Smooth muscle cell (in vitro differentiated cells): ENCODE data around the gene IL12RB1. TPM values are rescaled to one million over a fixed set of nuclear protein-coding genes. Genes with fewer than 3 reads are reported as not detected.

Source experiments
- DNase-seq: peaks from one replicate; lab custom pipeline; 2025; ENCODE audit not compliant: unreplicated experiment; lab: John Stamatoyannopoulos, UW
- H2AFZ ChIP-seq: fragments of 200-600 bp; sonication (generic); 2 replicates; pipeline ENCODE4 v1.6.0; 2016; ENCODE audit warnings: antibody characterized with exemption, low read depth, mild to moderate bottlenecking
- H3F3A ChIP-seq: fragments of 200-600 bp; sonication (generic); 2 replicates; pipeline ENCODE4 v1.6.0; 2017; ENCODE audit warnings: antibody characterized with exemption, low read depth
- H3K27ac ChIP-seq: fragments of 200-600 bp; sonication (generic); 2 replicates; pipeline ENCODE4 v1.5.1; 2016; ENCODE audit warnings: low read depth, mild to moderate bottlenecking
- H3K27me3 ChIP-seq: fragments of 200-600 bp; sonication (generic); 2 replicates; pipeline ENCODE4 v1.6.1; 2016; ENCODE audit warnings: low read depth, mild to moderate bottlenecking
- H3K36me3 ChIP-seq: fragments of 200-600 bp; sonication (generic); 2 replicates; pipeline ENCODE4 v1.5.1; 2016; ENCODE audit warnings: low read depth
- H3K4me1 ChIP-seq: fragments of 200-600 bp; sonication (generic); 2 replicates; pipeline ENCODE4 v1.5.1; 2016; ENCODE audit warnings: low read depth
- H3K4me2 ChIP-seq: fragments of 200-600 bp; sonication (generic); 2 replicates; pipeline ENCODE4 v1.6.0; 2016; ENCODE audit warnings: mild to moderate bottlenecking
- H3K4me3 ChIP-seq: fragments of 200-600 bp; sonication (generic); 2 replicates; pipeline ENCODE4 v1.5.1; 2016; ENCODE audit warnings: mild to moderate bottlenecking
- H3K79me2 ChIP-seq: fragments of 200-600 bp; sonication (generic); 2 replicates; pipeline ENCODE4 v1.6.0; 2016; ENCODE audit warnings: low read depth, mild to moderate bottlenecking
- H3K9ac ChIP-seq: fragments of 200-600 bp; sonication (generic); 2 replicates; pipeline ENCODE4 v1.6.0; 2016; ENCODE audit warnings: low read depth
- H3K9me3 ChIP-seq: fragments of 200-600 bp; sonication (generic); replicated peaks from 2 replicates; pipeline ENCODE4 v1.5.1; 2016; ENCODE audit warnings: low read depth
- H4K20me1 ChIP-seq: fragments of 200-600 bp; sonication (generic); 2 replicates; pipeline ENCODE4 v1.6.0; 2016; ENCODE audit warnings: low read depth
- WGBS: methylation state at CpG from one replicate; pipeline ENCODE4 v1.1.7; 2016; ENCODE audit warnings: low lambda C conversion rate; 5-methylcytosine and 5-hydroxymethylcytosine counted together
- polyA plus RNA-seq: library from polyadenylated mRNA; unstranded; fragments of >200 nt; fragmentation: Nextera tagmentation; extraction: Ambion mirVana; gene quantifications from 2 replicates; pipeline ENCODE4 v1.2.1, GENCODE V29; 2016
- total RNA-seq: library from RNA; depleted of rRNA; stranded (reverse); fragments of >200 nt; gene quantifications from 2 replicates; pipeline ENCODE4 v1.2.3, GENCODE V29; 2014
- TF ChIP-seq, protein P1 (sequence below): fragments of 200-600 bp; sonication (generic); IDR thresholded peaks from 2 replicates; pipeline ENCODE4 v1.5.1; 2017; ENCODE audit warnings: borderline replicate concordance, mild to moderate bottlenecking, antibody characterized with exemption; ENCODE audit not compliant: insufficient read depth, poor library complexity, severe bottlenecking

Gene IL12RB1
- total and polyA plus RNA-seq, 2 experiments from 2014 or later = not detected

DNA sequence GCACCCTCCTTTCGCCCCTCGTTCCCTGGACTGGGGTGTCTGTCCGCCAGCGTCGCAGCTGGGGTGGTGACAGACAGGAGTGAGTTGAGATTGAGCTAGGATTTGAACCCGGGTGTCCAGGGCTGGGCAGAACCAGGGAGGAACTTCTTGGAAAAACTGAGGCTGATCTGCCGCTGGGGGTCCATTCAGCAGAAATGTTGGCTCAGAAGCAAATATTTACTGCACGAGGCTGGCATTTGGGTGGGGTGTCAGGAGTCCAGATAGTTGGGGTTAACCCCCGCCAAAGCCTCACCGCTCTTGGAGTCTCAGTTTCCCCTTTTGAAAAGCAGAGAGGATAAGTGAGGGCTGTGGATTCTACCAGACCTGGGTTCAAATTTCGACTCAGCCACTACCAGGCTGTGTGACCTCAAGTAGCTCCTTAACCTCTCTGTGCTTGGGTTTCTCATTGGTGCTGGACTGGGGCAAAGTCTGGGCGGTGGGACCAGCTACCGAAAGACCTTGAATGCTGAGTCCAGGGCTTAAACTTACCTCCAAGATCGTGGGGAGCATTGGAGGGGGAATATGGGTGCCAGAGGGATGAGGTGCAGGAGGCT lies 31.8 kb upstream of the IL12RB1 start:
- 48% methylated on average over 14 of the region's 14 CpGs for WGBS
- Histone ChIP-seq H3K4me2 (peak overlapping the region; percentile 96), H3K27me3 (no peaks in the 10 kb centered on the region), H2AFZ (peak overlapping the region; percentile 86), H3K27ac (no peak overlapping the region), H3K9me3 (no peaks in the 10 kb centered on the region), H3F3A (peaks cover 3% of the 10 kb centered on the region), H3K79me2 (no peaks in the 10 kb centered on the region), H3K36me3 (no peaks in the 10 kb centered on the region), H3K4me1 (peaks cover 6% of the 10 kb centered on the region), H3K4me3 (peak overlapping the region; percentile 88), H3K9ac (peak overlapping the region; percentile 74), H4K20me1 (peaks cover 13% of the 10 kb centered on the region)
- no peak for DNase-seq
- TF ChIP-seq, protein P1, sequence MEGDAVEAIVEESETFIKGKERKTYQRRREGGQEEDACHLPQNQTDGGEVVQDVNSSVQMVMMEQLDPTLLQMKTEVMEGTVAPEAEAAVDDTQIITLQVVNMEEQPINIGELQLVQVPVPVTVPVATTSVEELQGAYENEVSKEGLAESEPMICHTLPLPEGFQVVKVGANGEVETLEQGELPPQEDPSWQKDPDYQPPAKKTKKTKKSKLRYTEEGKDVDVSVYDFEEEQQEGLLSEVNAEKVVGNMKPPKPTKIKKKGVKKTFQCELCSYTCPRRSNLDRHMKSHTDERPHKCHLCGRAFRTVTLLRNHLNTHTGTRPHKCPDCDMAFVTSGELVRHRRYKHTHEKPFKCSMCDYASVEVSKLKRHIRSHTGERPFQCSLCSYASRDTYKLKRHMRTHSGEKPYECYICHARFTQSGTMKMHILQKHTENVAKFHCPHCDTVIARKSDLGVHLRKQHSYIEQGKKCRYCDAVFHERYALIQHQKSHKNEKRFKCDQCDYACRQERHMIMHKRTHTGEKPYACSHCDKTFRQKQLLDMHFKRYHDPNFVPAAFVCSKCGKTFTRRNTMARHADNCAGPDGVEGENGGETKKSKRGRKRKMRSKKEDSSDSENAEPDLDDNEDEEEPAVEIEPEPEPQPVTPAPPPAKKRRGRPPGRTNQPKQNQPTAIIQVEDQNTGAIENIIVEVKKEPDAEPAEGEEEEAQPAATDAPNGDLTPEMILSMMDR = no peak

DNA sequence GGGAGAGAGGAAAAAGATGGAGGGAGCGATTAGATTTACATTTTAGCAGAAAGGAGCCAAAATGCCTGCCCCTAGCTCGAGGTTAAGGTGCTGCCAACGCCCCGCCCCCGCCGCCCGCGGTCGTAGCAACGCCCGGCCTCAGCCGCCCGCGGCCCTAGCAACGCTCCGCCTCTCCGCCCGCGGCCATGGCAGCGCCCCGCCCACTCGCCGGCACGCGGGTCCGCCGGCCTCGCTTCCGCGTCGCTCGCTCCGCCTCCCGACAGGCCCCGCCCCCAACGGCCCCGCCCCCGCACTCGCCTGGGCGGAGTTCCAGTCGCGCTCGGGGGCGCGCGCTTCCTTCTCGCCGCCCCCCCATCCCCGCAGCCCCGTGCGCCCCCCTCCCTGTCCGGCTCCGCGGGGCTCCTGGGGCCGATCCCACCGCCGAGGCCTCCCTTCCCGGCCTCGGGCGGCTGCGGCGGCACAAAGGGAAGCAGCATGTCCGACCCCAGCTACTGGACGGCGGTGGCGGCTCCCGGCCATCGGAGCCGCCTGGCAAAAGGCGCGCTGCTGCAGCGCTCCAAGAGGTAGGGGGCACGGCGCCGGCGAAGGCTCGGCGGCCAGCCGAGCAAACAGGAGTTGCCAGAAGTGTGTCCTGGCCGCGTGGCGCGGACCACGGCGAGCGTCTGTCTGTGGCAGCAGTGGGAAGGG lies 31.1 kb upstream of the IL12RB1 start:
- Histone ChIP-seq H3K4me3 (peak overlapping the region; percentile 88), H3K4me2 (peak overlapping the region; percentile 96), H3K9ac (peak overlapping the region; percentile 74), H3K36me3 (no peaks in the 10 kb centered on the region), H3K4me1 (peaks cover 6% of the 10 kb centered on the region), H4K20me1 (peaks cover 13% of the 10 kb centered on the region), H3K27me3 (no peaks in the 10 kb centered on the region), H3K9me3 (no peaks in the 10 kb centered on the region), H3K27ac (no peak overlapping the region), H3K79me2 (no peaks in the 10 kb centered on the region), H2AFZ (peak overlapping the region; percentile 86), H3F3A (peaks cover 3% of the 10 kb centered on the region)
- TF ChIP-seq, protein P1 = no peak
- peak; percentile 88 for DNase-seq
- WGBS = 2% methylated on average over 33 of the region's 86 CpGs

DNA sequence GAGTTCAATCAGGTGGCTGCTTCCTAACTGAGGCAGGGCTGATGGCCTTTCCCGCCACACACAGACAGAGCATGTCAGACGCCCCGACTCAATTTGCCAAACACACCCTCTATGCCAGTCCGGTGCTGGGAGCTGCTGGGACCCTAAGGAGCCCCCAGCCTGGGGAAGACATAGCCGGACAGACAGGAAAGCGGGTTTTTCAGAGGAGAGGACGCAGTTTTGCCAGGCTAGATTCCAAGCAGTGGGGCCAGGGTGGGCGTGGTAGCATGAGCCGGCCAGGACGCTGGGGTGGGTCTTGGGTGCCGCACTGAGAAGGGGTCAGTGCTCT lies 30.6 kb upstream of the IL12RB1 start:
- TF ChIP-seq, protein P1 = no peak
- no peak overlapping the region for H3K27ac ChIP-seq

More for the DNA sequence above, 30.6 kb upstream of the IL12RB1 start:
- Histone ChIP-seq H3F3A (peaks cover 3% of the 10 kb centered on the region), H4K20me1 (peaks cover 13% of the 10 kb centered on the region), H3K4me2 (peak overlapping the region; percentile 85), H3K4me1 (peaks cover 6% of the 10 kb centered on the region), H3K4me3 (peak overlapping the region; percentile 88), H3K9ac (peak overlapping the region; percentile 59), H3K36me3 (no peaks in the 10 kb centered on the region), H3K79me2 (no peaks in the 10 kb centered on the region), H3K9me3 (no peaks in the 10 kb centered on the region), H3K27me3 (no peaks in the 10 kb centered on the region), H2AFZ (peak overlapping the region; percentile 54)
- no peak for DNase-seq
- WGBS = 51% methylated on average over 11 of the region's 11 CpGs
